Measurements from ENCODE around the gene COX8A.

Gene COX8A

DNA sequence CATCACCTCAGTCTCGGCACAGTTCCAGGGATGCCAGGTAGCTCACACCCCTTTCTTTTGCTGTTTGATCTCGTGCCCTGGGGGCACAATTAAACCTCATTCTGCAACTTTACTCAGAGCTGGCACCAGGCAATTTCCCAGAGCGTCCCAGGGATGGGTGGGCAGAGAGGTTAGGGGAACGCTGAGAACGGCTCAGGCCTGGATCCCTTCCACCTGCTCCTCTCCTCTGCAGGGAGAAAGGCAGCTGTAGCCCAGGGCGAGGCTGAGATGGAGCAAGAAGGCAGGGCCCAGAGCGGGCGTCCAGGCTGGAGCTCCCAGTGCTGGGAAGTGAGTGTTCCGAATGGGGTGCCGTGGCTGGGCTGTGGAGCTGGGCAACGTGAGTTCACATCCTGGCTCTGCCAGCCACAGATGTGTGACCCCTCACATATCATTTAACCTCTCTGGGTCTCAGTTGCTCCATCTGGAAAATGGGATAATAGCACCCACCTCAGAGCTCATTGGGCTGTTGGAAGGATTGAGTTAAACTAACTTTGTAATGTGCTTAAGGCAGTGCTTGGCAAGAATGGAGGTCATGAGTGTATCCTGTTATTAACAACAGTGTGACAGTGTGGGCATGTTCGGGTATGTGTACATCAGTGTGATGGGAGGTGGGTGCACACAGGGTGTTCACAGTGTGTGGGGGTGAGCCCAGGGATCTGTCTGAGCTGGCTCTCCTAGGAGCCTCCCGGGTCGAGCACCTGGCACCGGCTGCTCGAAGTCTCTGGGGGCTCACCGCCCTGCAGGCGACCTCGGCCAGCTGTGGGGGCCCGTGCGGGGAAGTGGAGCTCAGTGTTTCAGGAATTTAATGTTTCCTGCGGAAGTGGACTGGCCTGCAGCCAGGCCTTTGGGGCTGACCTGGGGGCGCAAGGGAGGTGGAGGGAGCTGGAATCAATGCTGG lies 27.3 kb downstream of the COX8A start:
- DNase-seq (ENCODE audit: low read depth in 2 of 2) = no peak

- DNase-seq (ENCODE audit: low read depth in 2 of 2) = no peak
These were observed 29.6 kb downstream of the COX8A start for GRCh38 chr11:64003807-64004589.

GRCh38 chr11:64004590-64004984 lies 30.2 kb downstream of the COX8A start:
- DNase-seq (ENCODE audit: low read depth in 2 of 2) = no peak

- DNase-seq (ENCODE audit: low read depth in 2 of 2) = no peak
These were observed 31.3 kb downstream of the COX8A start for GRCh38 chr11:64005691-64006090.

- no peak for DNase-seq (ENCODE audit: low read depth in 2 of 2)
These were observed 32.0 kb downstream of the COX8A start for GRCh38 chr11:64006398-64006797.

DNA sequence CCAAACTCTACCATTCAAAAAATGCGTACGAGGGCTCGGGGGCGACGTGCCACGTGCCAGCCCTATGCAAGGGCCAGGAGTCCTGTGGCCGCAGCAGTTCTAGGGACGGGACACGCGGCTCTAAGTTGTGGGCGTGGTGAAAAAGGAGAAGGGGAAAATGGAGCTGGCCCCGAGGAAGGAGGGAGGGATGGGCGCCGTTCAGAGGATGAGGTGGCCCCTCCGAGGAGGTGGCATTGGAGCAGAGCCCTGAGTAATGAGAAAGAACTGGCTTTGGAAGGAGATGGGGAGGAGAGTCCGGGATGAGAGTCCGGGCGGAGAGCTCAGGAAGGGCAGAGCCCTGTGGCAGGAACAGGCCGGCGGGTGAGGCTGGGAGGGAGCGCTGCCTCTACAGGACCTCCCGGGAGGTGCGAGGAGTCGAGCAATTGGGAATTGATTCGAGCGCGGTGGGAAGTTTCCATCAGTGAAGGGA lies 32.8 kb downstream of the COX8A start:
- no peak for DNase-seq (ENCODE audit: low read depth in 2 of 2)

GRCh38 chr11:64007629-64008282 lies 33.3 kb downstream of the COX8A start:
- no peak for DNase-seq (ENCODE audit: low read depth in 2 of 2)

DNA sequence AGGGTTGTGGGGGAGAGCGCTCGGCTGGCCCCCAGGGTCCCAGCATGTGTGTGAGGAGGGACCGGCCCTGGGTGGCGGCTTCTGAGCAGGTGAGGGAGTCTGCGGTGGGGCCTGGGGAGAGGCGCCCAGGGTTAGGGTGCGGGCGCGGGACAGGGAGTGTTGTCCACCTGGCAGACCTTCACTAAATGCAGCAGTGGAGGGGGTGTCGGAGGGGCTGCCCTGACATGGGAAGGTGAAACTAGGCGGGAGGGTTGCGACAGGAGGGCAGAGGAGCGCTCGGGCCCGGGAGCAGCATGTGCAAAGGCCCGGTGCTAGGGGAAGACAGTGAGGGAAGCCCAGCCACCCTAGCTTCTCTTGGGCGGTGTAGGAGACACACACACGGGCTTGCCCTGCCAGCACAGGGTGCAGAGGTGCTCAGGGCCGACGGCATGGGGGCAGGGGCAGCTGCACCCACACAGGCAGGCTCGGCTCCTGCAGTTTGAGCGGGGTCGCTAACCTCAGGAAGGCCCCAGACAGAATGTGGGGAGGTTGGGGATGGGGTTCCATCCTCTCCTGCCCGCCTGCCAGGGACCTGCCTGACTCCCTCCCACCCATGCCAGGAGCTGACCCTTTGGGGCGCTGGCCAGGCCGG lies 34.0 kb downstream of the COX8A start:
- DNase-seq (ENCODE audit: low read depth in 2 of 2) = no peak

DNA sequence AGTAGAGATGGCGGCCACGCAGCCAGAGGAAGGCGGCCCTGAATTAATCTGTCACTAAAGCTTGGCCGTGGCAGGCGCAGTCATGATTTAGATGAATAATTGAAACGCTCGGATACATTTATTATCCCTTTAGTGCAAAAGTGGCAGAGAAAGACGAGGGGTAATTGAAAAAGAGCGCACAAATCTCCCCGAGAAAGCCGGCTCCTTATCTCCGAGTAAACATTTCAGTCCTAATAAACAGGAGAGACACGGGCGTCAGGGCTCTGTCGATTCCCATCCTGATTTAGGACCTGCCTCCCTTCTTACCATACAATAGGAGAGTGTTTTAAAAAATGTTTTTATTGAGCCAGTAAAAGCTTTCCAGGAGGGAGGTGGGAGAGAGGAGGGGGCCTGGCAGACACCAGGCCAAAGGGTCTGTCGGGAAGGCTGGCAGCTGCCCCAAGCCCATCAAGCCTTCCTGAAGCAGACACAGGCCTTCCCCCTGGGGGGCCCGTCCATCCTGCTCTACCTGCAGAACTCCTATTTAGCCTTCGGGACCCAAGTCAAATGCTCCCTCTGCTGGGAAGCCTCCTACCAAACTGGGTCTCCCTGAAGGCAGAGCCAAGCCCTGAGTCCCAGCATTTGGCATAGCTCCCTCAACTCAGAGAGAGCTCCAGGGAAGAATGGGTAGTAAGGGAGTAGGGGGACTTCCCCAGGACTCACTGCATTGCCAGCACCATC lies 34.7 kb downstream of the COX8A start:
- DNase-seq (ENCODE audit: low read depth in 2 of 2) = no peak

DNA sequence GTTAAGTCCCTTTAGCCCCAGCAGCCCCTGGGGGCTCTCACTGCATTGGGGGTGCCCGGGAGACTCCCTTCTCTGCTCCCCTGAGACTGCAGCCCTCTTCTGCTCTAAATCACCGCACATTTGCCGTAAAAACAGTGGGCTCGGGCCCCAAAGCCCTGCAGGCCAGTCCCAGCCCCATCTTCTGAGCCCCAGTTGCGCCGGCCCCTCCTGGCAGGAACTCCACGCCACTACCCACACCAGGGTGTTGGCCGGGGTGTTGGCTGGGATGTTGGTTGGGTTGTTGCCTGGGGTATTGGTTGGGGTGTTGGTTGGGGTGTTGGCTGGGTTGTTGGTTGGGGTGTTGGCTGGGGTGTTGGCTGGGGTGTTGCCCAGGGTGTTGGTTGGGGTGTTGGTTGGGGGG lies 35.3 kb downstream of the COX8A start:
- DNase-seq (ENCODE audit: low read depth in 2 of 2) = no peak

- no peak for DNase-seq (ENCODE audit: low read depth in 2 of 2)
These were observed 36.4 kb downstream of the COX8A start for GRCh38 chr11:64010783-64011182.

- DNase-seq (ENCODE audit: low read depth in 2 of 2) = no peak
These were observed 37.0 kb downstream of the COX8A start for GRCh38 chr11:64011371-64011770.

DNA sequence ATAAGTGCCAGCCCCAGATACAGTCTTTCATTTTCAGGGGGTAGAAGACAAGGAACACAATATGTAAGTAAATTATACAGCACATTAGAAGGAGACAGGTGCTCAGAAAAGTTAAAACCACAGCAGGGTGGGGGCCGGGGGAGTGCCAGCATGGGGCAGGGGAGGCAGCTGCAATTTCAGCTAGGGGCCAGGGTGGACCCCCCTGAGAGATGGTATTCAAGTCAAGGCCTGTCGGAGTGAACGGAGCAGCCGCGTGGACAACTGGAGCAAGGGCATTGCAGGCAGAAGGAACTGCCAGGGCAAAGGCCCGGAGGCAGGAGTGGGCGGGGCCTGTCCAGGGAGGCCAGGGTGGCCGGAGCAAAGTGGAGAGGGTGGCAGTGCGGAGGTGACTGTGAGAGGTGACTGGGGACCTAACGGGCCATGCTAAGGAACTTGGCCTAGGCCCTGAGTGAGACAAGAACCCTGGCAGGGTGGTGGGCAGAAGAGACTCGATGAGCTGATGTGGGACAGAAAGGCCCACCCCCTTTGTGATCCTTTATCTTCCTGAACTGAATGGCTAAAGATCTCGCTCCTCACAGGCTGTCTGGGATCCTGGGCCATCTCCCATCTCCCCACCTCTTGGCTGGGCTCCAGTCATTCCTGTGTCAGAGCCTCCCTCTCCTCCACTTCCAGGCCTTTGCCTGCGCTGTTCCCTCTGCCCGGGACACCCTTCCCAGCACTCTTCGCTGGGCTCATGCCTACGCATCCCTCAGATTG lies 38.9 kb downstream of the COX8A start:
- no peak for DNase-seq (ENCODE audit: low read depth in 2 of 2)

GRCh38 chr11:64014356-64014755 lies 39.9 kb downstream of the COX8A start:
- no peak for DNase-seq (ENCODE audit: low read depth in 2 of 2)

GRCh38 chr11:64015510-64015909 lies 41.1 kb downstream of the COX8A start:
- DNase-seq (ENCODE audit: low read depth in 2 of 2) = no peak

- DNase-seq (ENCODE audit: low read depth in 2 of 2) = no peak
These were observed 41.8 kb downstream of the COX8A start for GRCh38 chr11:64015935-64016845.

- DNase-seq (ENCODE audit: low read depth in 2 of 2) = no peak
These were observed 43.5 kb downstream of the COX8A start for GRCh38 chr11:64017945-64018224.

DNA sequence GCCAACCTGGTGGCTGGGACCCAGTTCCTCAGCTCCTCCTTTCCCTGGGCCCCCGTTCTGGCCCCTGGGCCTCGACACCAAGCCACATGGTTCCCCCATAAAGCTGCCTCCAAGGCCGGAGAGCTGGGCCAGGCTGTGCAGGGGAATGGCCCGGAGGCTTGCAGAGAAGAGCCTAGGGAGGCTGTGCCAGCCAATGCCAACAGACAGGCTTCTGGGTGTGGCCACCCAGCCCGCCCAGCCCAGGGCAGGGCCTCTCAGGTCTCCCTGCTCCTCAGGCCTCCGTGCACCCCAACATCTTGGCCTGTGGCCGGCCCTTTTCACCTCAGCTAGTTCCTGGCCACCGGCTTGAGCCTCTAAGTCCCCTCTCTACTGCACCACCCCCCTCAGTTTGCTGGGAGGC lies 43.9 kb downstream of the COX8A start:
- no peak for DNase-seq (ENCODE audit: low read depth in 2 of 2)
